ENCODE data around the gene ZXDC.

DNA sequence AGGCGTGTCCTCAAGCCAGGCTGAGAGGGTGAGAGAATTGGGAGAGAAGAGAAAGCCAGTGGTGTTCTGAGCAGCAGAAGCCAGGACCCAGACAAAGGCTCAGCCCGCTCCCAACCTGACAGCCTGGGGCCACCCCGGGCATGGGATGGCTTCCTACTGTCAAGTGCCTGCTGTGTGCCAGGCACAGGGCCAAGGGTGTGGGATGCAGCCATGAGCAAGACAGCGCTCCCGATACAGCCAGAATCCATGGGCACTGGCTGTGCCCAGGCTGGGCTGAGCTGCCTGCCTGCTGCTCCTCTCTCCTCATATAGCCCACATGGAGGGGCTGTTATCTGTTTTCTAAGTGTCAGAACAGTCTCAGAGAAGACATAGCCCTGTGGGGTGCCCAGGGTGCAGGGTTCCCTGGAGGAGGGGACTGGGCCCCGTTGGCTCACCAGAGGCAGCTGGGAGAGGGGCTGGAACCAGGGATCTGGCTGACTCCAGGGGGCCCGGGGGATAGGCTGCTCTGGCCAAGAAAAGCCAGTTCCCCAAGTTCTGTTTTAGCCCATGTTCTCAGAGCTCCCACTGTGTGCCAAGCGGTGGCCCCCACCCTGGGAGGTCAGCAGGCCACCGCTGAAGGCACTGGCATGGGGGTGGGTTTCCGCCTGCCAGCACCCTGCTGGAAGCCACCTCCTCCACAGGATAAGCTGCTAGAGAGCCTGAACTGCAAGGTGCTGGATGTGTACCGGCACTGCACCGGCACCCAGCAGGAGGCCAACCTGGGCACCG is 42.0 kb downstream of the ZXDC start:
- TF ChIP-seq EZH2 (IDR thresholded peaks at IDR 0.05; ENCODE audit: borderline replicate concordance, insufficient read depth, low read depth, low read length, poor library complexity, severe bottlenecking) = no peak
- TF ChIP-seq, protein P1, sequence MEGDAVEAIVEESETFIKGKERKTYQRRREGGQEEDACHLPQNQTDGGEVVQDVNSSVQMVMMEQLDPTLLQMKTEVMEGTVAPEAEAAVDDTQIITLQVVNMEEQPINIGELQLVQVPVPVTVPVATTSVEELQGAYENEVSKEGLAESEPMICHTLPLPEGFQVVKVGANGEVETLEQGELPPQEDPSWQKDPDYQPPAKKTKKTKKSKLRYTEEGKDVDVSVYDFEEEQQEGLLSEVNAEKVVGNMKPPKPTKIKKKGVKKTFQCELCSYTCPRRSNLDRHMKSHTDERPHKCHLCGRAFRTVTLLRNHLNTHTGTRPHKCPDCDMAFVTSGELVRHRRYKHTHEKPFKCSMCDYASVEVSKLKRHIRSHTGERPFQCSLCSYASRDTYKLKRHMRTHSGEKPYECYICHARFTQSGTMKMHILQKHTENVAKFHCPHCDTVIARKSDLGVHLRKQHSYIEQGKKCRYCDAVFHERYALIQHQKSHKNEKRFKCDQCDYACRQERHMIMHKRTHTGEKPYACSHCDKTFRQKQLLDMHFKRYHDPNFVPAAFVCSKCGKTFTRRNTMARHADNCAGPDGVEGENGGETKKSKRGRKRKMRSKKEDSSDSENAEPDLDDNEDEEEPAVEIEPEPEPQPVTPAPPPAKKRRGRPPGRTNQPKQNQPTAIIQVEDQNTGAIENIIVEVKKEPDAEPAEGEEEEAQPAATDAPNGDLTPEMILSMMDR (IDR thresholded peaks at IDR 0.05) = no peak
